MCF 10A (cell line): ENCODE results near the gene COL27A1. TPM values are rescaled to one million over a fixed set of nuclear protein-coding genes. Genes with fewer than 3 reads are reported as not detected.

Experiments used
- BruUV-seq: library from RNA; stranded (reverse); fragments of 400-500 nt; replicated peaks from 2 replicates; lab custom pipeline; 2021; lab: Mats Ljungman, UMichigan
- CTCF ChIA-PET: fragments of 300-600 bp; sonication (Branson Sonifier 250); formaldehyde crosslinking; extraction: SDS; loops from one replicate; lab custom pipeline; 2021; ENCODE audit warnings: antibody characterized with exemption, inconsistent platforms; lab: Yijun Ruan, JAX
- POLR2A ChIA-PET: fragments of 300-600, 350-650 bp; sonication (Branson Sonifier 250); formaldehyde crosslinking; extraction: SDS; loops from one replicate; lab custom pipeline; 2020; ENCODE audit warnings: antibody characterized with exemption, inconsistent platforms; lab: Yijun Ruan, JAX
- DNase-seq: peaks from one replicate; pipeline ENCODE4 v3.0.0-alpha.2; 2018; ENCODE audit not compliant: unreplicated experiment
- H3K27ac Mint-ChIP-seq: one replicate; pipeline ENCODE4 v1.8.0; 2022; ENCODE audit warnings: mild to moderate bottlenecking, low read depth, mixed read lengths; ENCODE audit not compliant: unreplicated experiment
- H3K27me3 Mint-ChIP-seq: one replicate; pipeline ENCODE4 v1.8.0; 2022; ENCODE audit warnings: mixed read lengths; ENCODE audit not compliant: insufficient read depth, unreplicated experiment
- H3K36me3 Mint-ChIP-seq: one replicate; pipeline ENCODE4 v1.8.0; 2022; ENCODE audit warnings: mild to moderate bottlenecking, moderate library complexity, mixed read lengths; ENCODE audit not compliant: insufficient read depth, unreplicated experiment
- H3K4me1 Mint-ChIP-seq: one replicate; pipeline ENCODE4 v1.8.0; 2022; ENCODE audit warnings: mixed read lengths; ENCODE audit not compliant: insufficient read depth, unreplicated experiment
- H3K4me3 Mint-ChIP-seq: one replicate; pipeline ENCODE4 v1.8.0; 2022; ENCODE audit warnings: mild to moderate bottlenecking, moderate library complexity, mixed read lengths; ENCODE audit not compliant: unreplicated experiment
- H3K9me3 Mint-ChIP-seq: one replicate; pipeline ENCODE4 v1.8.0; 2022; ENCODE audit warnings: mixed read lengths; ENCODE audit not compliant: unreplicated experiment
- intact Hi-C: fragments of 100-400 bp; cut with micrococcal nuclease; formaldehyde crosslinking; loops from 2 replicates; pipeline ENCODE4 v1.14.1; 2022
- total RNA-seq: library from RNA; stranded (reverse); gene quantifications from 2 replicates; pipeline ENCODE4 v1.2.3, GENCODE V29; 2022
- TF ChIP-seq, protein P1 (sequence below): fragments of 200-600 bp; IDR thresholded peaks from one replicate; pipeline ENCODE4 v1.8.0; 2022; ENCODE audit warnings: antibody characterized with exemption, mild to moderate bottlenecking; ENCODE audit not compliant: unreplicated experiment

COL27A1 gene
- total RNA-seq, 1 experiment from 2014 or later, result 2.9 TPM

DNA sequence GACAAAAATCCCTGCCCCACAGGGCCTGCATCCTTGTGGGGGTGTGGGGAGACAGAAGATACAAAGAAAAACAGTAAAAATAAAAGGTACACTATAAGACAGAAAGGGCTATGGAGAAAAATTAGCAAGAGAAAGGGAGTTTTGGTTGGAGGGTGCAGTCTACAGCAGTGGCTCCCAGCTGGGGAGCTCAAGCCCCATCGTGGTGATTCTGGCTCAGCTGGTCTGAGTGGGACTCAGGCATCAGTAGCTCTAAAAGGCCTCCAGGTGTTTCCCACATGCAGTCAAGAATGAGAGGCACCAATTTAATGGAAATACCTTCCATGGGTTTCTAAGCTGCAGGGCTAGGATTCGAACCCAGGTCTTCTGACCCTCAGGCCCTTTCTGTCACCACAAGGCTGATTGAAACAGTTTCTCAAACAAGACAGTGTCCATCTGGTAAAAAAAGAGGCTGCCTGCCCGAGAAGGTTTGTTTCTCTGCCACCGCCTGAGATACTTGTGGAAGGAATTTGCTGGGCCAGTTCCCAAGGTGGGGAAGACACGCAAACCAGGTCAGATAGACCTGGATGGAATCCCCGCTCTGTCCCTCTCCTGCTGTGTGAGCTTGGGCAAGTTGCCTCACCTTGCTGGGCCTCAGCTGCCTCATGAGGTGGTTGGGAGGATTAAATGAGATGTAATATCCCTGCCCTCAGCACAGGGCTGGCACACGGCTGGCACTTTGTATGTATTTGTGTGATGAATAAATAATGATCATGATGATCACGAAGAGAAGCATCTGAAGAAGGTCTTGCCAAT, 43.1 kb downstream of the COL27A1 start:
- TF ChIP-seq, protein P1, sequence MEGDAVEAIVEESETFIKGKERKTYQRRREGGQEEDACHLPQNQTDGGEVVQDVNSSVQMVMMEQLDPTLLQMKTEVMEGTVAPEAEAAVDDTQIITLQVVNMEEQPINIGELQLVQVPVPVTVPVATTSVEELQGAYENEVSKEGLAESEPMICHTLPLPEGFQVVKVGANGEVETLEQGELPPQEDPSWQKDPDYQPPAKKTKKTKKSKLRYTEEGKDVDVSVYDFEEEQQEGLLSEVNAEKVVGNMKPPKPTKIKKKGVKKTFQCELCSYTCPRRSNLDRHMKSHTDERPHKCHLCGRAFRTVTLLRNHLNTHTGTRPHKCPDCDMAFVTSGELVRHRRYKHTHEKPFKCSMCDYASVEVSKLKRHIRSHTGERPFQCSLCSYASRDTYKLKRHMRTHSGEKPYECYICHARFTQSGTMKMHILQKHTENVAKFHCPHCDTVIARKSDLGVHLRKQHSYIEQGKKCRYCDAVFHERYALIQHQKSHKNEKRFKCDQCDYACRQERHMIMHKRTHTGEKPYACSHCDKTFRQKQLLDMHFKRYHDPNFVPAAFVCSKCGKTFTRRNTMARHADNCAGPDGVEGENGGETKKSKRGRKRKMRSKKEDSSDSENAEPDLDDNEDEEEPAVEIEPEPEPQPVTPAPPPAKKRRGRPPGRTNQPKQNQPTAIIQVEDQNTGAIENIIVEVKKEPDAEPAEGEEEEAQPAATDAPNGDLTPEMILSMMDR, result no peak
- intact Hi-C loops, result no loop called here
- Mint-ChIP-seq H3K27ac (no peak overlapping the region), H3K9me3 (no peaks in the 10 kb centered on the region), H3K4me3 (no peak overlapping the region), H3K4me1 (peaks cover 12% of the 10 kb centered on the region), H3K27me3 (peaks cover 28% of the 10 kb centered on the region), H3K36me3 (no peaks in the 10 kb centered on the region)
- ChIA-PET POLR2A (no interaction called here), CTCF (no interaction called here)
- BruUV-seq, result no TSS peak
- no peak for DNase-seq

DNA sequence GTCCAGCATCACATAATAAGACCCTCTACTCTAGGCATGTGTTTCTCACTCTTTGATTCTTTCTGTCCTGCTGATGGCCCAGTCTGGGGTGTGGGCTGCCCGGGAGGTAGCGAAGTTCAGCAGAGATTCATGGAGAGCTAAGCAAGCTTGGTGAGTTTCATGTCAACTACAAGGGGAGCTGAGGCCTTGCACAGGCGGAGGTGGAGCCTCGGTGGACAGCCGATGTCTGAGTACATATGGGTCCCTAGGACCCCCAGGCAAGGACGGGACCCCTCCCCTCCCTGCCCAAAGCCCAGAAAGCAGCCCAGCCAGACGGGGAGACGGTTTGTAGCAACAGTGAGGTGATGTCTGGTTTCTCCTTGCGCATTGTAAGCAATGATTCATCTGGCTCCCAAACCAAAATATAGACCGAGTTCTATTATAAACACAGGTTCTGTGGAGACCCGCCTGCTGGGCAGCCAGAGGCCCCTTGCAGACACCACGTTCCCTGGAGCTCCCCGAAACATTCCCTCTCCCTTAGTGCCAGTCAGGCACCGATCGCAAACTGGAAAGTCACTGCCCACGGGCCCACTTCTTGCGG, 45.5 kb downstream of the COL27A1 start:
- Mint-ChIP-seq H3K9me3 (no peaks in the 10 kb centered on the region), H3K27me3 (peaks cover 17% of the 10 kb centered on the region), H3K4me1 (peaks cover 17% of the 10 kb centered on the region), H3K36me3 (no peaks in the 10 kb centered on the region), H3K27ac (no peak overlapping the region), H3K4me3 (no peak overlapping the region)
- DNase-seq, result no peak
- ChIA-PET CTCF (no interaction called here), POLR2A (interaction anchor here (1.8 kb wide), 1 partner anchor 40 kb away, joined by 4 read pairs; no protein-coding TSS in a partner anchor)
- BruUV-seq, result no TSS peak
- intact Hi-C loops, result no loop called here
- TF ChIP-seq, protein P1, result no peak

DNA sequence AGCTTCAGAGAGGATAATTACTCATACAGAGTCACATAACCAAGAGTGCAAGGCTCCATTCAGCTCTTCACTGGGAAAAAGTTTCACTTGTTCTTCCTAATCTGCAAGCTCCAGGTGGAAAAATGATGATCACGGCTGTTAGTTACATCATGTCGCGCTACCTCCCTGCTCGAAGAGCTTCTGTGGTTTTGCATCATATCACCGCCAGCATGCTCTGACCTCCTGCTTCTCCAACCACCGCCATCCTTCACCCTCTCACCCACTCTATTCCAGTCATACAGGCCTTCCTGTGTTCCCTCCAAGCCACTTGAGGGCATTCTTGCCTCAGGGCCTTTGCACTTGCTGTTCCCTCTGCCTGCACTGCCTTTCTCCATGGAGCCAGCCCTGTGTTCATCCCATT, 47.1 kb downstream of the COL27A1 start:
- ChIA-PET POLR2A (interaction anchor here (1.8 kb wide), 1 partner anchor 41 kb away, joined by 4 read pairs; no protein-coding TSS in a partner anchor), CTCF (interaction anchor here (0.9 kb wide), 2 partner anchors 14 to 94 kb away, joined by 3 read pairs; no protein-coding TSS in a partner anchor)
- intact Hi-C loops, result no loop called here
- no peaks in the 10 kb centered on the region for H3K36me3 Mint-ChIP-seq
- H3K4me1 Mint-ChIP-seq, result peaks cover 17% of the 10 kb centered on the region
- H3K4me3 Mint-ChIP-seq, result no peak overlapping the region
- no peaks in the 10 kb centered on the region for H3K9me3 Mint-ChIP-seq
- BruUV-seq, result no TSS peak
- TF ChIP-seq, protein P1, result no peak
- peaks cover 17% of the 10 kb centered on the region for H3K27me3 Mint-ChIP-seq
- peak overlapping the region; percentile 30 for H3K27ac Mint-ChIP-seq
- no peak for DNase-seq

DNA sequence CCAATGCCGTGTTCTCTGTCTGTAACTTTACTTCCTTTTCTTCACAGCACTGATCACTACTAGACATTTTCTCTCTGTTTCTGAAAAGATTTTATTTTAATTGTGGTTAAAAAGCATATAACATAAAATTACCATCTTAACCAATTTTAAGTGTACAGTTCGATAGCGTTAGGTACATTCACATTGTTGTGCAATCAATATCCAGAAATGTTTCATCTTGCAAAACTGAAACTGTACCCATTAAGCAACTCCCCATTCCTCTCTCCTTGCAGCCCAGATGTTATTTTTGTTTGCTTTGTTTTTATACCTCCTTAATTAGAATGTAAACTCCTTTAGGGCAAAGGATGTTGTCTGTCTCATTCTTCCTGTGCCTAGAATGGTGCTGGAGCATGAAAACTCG, 47.5 kb downstream of the COL27A1 start:
- Mint-ChIP-seq H3K4me1 (peaks cover 17% of the 10 kb centered on the region), H3K27me3 (peaks cover 17% of the 10 kb centered on the region), H3K4me3 (no peak overlapping the region), H3K36me3 (no peaks in the 10 kb centered on the region), H3K27ac (peak overlapping the region; percentile 30), H3K9me3 (no peaks in the 10 kb centered on the region)
- ChIA-PET POLR2A (interaction anchor here (0.6 kb wide), 1 partner anchor 85 kb away, joined by 4 read pairs; no protein-coding TSS in a partner anchor), CTCF (no interaction called here)
- TF ChIP-seq, protein P1, result no peak
- no TSS peak for BruUV-seq
- intact Hi-C loops, result no loop called here
- DNase-seq, result peak; percentile 47
